ENCODE data around the gene HNRNPR.

Gene HNRNPR

GRCh38 chr1:23371987-23372880 is 28.1 kb upstream of the HNRNPR start:
- no peak for DNase-seq (ENCODE audit: low spot score)
- TF ChIP-seq, protein P1, sequence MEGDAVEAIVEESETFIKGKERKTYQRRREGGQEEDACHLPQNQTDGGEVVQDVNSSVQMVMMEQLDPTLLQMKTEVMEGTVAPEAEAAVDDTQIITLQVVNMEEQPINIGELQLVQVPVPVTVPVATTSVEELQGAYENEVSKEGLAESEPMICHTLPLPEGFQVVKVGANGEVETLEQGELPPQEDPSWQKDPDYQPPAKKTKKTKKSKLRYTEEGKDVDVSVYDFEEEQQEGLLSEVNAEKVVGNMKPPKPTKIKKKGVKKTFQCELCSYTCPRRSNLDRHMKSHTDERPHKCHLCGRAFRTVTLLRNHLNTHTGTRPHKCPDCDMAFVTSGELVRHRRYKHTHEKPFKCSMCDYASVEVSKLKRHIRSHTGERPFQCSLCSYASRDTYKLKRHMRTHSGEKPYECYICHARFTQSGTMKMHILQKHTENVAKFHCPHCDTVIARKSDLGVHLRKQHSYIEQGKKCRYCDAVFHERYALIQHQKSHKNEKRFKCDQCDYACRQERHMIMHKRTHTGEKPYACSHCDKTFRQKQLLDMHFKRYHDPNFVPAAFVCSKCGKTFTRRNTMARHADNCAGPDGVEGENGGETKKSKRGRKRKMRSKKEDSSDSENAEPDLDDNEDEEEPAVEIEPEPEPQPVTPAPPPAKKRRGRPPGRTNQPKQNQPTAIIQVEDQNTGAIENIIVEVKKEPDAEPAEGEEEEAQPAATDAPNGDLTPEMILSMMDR (IDR thresholded peaks at IDR 0.05; ENCODE audit: extremely low read depth, insufficient read depth, missing control alignments), result no peak
- in situ Hi-C loops (cut with MboI; ENCODE audit: low pct_unique_long_range_greater_than_20kb, low sequenced_read_pairs, unreplicated experiment), result no loop called here

DNA sequence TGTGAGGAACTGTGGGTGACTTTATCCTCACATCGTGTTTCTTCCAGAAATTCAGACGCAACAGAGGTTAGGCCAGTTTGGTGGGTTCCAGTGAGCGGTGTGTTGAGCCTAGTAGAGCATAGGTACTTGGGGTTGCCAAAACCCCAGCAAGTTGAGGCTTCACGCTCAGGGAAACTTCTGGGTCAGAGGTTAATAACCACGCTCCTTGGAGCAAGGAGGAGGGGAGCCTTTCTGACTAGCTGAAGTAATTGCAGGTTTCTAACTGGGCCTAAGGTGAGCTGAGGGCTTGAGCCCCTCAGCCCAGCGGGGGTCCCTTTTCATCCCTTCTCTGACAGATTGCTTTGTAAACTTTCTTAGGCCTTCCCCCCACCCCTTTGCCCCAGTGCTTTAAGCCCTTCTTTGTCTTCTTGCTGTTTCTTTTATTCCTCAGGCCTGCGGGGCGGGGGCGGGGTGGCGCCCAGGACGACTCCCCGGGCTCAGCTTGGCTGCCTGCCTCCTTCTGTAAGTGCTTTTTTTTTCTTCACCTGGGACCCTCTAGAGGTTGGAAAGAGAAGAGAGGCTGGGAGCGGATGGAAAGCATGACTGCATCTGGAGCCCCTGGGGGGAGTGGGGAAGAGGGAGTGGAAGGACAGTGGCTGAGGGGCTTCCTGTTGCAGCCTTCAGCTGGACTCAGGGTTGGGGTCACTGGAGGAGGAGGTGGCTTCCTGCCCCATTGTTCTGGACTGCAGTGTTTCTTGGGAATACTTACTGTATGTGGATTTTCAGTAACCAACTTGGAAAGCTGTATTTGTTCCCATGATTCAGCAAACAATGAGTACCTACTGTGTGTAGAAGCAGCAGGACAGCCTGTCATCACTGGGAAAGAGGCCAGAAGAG is 26.9 kb upstream of the HNRNPR start:
- DNase-seq (ENCODE audit: low spot score), result no peak
- in situ Hi-C loops (cut with MboI; ENCODE audit: low pct_unique_long_range_greater_than_20kb, low sequenced_read_pairs, unreplicated experiment), result no loop called here
- TF ChIP-seq, protein P1 (IDR thresholded peaks at IDR 0.05; ENCODE audit: extremely low read depth, insufficient read depth, missing control alignments), result no peak

DNA sequence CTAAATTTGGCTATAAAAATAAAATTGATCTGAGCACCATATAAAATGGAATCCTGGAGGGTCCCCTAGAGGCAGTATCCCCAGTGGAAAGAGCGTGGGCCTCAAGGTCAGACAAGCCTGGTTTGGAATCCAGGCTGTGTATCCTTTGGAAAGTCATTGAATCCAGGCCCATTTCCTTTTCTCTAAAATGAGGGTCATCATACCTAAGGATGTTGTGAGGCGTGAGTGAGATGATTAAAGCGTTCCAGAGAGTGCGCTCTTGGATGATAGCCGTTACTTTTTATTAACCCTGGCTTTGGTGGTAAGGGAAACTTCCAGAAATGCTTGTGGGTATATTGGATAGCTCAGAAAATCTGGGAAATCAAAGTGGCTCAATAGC is 26.2 kb upstream of the HNRNPR start:
- no peak for DNase-seq (ENCODE audit: low spot score)
- in situ Hi-C loops (cut with MboI; ENCODE audit: low pct_unique_long_range_greater_than_20kb, low sequenced_read_pairs, unreplicated experiment), result no loop called here
- TF ChIP-seq, protein P1 (IDR thresholded peaks at IDR 0.05; ENCODE audit: extremely low read depth, insufficient read depth, missing control alignments), result no peak

- in situ Hi-C loops (cut with MboI; ENCODE audit: low pct_unique_long_range_greater_than_20kb, low sequenced_read_pairs, unreplicated experiment), result no loop called here
- DNase-seq (ENCODE audit: low spot score), result peak; percentile 37
- TF ChIP-seq, protein P1 (IDR thresholded peaks at IDR 0.05; ENCODE audit: extremely low read depth, insufficient read depth, missing control alignments), result no peak
Measured at GRCh38 chr1:23369335-23370013, 25.4 kb upstream of the HNRNPR start, which contains the start of gene ZNF436. ZNF436 (minus strand) TSS chr1:23369836; CDS start chr1:23368005, 1,831 bp downstream.

DNA sequence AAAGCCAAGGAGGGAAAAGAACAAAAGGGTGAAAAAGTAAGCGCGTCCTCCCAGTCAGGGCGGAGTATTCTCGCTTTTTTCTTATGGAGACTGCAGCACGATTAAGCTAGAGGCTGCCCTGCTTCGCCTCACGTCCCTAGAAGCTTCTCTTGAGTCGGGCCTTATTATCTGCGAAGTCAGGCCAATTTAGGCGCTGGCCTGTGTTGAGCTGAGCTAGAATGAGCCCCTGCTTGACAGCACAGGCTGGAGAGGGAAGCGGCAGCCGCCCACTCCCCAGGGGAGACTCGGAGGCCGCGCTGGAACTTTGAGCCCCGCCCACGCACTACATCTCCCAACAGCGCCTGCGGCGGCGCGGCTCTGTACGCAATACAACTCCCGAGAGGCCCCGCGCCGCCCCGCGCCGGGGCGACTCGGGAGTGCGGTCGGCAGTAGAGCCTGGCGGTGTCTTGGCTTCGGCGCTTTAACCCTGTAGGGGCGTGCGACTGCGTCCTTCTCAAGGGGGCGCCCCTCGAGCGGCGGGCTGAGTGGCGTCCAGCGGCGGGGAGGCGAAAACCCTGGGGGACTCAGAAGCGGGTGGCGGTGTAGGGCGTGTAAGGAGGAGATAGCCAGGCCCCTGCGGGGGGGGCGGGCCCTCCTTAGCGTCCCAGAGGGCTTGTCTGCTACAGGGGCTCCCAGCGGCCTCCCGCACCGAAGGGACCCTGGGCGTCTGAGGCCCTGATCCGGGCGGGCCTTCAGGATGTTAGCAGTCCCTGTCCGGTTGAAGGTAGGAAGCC is 24.7 kb upstream of the HNRNPR start:
- peak; percentile 90 for DNase-seq (ENCODE audit: low spot score)
- in situ Hi-C loops (cut with MboI; ENCODE audit: low pct_unique_long_range_greater_than_20kb, low sequenced_read_pairs, unreplicated experiment), result no loop called here
- TF ChIP-seq, protein P1 (IDR thresholded peaks at IDR 0.05; ENCODE audit: extremely low read depth, insufficient read depth, missing control alignments), result peak; percentile 27
